PFSK-1 (cell line): Measurements from ENCODE around the gene ARL8B.

Experiments used
- POLR2AphosphoS5 ChIP-seq: IDR thresholded peaks from 2 replicates; pipeline ENCODE4 v1.6.1; 2012; ENCODE audit warnings: low read depth, mild to moderate bottlenecking, control low read depth, low read length, moderate library complexity
- SIN3A ChIP-seq: IDR thresholded peaks from 2 replicates; pipeline ENCODE4 v1.6.1; 2012; ENCODE audit warnings: mild to moderate bottlenecking, low read length, moderate library complexity, borderline replicate concordance; ENCODE audit not compliant: insufficient read depth
- TAF1 ChIP-seq: IDR thresholded peaks from 2 replicates; pipeline ENCODE4 v1.6.1; 2012; ENCODE audit warnings: low read length, control low read depth, borderline replicate concordance; ENCODE audit not compliant: insufficient read depth
- TF ChIP-seq, protein P1 (sequence below), 2 experiments: IDR thresholded peaks; 2 replicates each; pipeline versions ENCODE4 v1.6.1 to v1.8.0; 2011 to 2012; ENCODE audit warnings: low read depth in 2 of 2, low read length in 2 of 2, control low read depth in 1 of 2, inconsistent platforms in 1 of 2, mild to moderate bottlenecking in 1 of 2, moderate library complexity in 1 of 2; ENCODE audit not compliant: insufficient read depth in 1 of 2

- no peak for TF ChIP-seq POLR2AphosphoS5
- no peak for TF ChIP-seq TAF1
- TF ChIP-seq, protein P1, sequence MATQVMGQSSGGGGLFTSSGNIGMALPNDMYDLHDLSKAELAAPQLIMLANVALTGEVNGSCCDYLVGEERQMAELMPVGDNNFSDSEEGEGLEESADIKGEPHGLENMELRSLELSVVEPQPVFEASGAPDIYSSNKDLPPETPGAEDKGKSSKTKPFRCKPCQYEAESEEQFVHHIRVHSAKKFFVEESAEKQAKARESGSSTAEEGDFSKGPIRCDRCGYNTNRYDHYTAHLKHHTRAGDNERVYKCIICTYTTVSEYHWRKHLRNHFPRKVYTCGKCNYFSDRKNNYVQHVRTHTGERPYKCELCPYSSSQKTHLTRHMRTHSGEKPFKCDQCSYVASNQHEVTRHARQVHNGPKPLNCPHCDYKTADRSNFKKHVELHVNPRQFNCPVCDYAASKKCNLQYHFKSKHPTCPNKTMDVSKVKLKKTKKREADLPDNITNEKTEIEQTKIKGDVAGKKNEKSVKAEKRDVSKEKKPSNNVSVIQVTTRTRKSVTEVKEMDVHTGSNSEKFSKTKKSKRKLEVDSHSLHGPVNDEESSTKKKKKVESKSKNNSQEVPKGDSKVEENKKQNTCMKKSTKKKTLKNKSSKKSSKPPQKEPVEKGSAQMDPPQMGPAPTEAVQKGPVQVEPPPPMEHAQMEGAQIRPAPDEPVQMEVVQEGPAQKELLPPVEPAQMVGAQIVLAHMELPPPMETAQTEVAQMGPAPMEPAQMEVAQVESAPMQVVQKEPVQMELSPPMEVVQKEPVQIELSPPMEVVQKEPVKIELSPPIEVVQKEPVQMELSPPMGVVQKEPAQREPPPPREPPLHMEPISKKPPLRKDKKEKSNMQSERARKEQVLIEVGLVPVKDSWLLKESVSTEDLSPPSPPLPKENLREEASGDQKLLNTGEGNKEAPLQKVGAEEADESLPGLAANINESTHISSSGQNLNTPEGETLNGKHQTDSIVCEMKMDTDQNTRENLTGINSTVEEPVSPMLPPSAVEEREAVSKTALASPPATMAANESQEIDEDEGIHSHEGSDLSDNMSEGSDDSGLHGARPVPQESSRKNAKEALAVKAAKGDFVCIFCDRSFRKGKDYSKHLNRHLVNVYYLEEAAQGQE (IDR thresholded peaks at IDR 0.05; ENCODE audit: insufficient read depth in 1 of 2, low read depth in 2 of 2, low read length in 2 of 2): no peak
- TF ChIP-seq SIN3A: no peak
These were observed 49.9 kb downstream of the ARL8B start for GRCh38 chr3:5172018-5172417.
